ENCODE data around the gene KRTAP4-3.
A peak's percentile ranks its signal among the peaks of the same experiment; 100 is the strongest.
"Not testable (repeated sequence)": the region's sequence is repeated elsewhere in the genome, so short reads cannot be mapped to it uniquely, and the experiment has no call there.

KRTAP4-3 gene

DNA sequence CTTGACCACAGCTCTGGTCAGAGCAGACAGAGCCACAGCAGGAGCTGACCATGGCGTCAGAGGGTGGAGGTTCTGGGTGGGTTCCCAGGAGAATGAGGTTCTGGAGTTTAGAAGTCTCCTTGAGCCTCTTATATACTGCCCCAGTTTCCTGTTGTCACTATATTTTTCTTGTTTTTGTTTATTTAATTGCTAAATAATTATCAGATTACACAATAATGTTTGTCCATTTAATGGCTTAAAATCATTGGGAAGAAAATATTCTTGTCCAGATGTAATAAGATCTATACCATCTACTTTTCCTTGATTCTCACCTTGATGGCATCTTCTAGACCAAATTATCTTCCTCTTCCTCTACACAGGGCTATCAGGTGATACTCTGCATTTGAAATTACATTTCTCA lies at the start of gene KRTAP4-3:
Gene KRTAP4-3, minus strand, starts transcription at position 101 of the 400 bp plus-strand sequence. Its CDS starts 49 bp downstream, at position 52.
- no peak within 1 kb of the TSS for H3K27ac ChIP-seq
- no peak for TF ChIP-seq ZFX (IDR thresholded peaks at IDR 0.05)

DNA sequence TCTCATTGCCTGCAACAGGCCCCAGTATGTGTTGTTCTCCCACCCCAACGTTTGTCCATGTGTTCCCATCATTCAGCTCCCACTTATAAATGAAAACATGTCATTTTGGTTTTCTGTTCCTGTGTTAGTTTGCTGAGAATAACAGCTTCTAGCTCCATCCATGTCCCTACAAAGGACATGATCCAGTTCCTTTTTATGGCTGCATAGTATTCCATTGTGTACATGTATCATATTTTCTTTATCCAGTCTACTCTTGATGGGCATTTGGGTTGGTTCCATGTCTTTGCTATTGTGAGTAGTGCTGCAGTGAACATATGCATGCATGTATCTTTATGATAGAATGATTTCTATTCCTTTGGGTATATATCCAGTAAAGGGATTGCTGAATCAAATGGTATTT lies 47.7 kb upstream of the KRTAP4-3 start:
- TF ChIP-seq, protein P1, sequence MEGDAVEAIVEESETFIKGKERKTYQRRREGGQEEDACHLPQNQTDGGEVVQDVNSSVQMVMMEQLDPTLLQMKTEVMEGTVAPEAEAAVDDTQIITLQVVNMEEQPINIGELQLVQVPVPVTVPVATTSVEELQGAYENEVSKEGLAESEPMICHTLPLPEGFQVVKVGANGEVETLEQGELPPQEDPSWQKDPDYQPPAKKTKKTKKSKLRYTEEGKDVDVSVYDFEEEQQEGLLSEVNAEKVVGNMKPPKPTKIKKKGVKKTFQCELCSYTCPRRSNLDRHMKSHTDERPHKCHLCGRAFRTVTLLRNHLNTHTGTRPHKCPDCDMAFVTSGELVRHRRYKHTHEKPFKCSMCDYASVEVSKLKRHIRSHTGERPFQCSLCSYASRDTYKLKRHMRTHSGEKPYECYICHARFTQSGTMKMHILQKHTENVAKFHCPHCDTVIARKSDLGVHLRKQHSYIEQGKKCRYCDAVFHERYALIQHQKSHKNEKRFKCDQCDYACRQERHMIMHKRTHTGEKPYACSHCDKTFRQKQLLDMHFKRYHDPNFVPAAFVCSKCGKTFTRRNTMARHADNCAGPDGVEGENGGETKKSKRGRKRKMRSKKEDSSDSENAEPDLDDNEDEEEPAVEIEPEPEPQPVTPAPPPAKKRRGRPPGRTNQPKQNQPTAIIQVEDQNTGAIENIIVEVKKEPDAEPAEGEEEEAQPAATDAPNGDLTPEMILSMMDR (conservative IDR thresholded peaks at IDR 0.05), result no peak
- TF ChIP-seq ZFX (IDR thresholded peaks at IDR 0.05), result no peak
- H3K27ac ChIP-seq, result no peak overlapping the region

DNA sequence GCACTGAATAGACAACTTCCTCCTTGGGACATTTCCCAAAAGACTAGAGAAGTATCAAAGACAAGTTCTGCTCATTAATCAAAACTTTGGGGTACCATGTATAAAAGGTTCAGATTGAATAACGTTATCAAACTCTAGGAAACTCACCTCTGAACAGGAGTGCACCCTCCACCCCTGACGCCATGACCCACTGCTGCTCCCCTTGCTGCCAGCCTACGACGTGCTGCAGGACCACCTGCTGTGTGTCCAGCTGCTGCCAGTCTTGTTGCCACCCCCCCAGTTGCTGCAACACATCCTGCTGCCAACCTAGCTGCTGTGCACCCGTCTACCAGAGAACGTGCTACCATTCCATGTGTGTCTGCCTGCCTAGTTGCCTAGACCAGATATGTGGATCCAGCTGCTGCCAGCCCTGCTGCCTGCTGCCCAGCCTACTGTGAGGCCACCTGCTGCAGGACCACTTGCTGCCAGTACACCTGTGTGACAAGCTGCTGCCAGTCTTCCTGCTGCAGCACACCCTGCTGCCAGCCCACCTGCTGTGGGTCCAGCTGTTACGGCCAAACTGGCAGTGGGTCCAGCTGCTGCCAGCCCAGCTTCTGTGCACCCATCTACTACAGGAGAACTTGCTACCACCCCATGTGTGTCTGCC lies 44.6 kb upstream of the KRTAP4-3 start:
- TF ChIP-seq, protein P1 (conservative IDR thresholded peaks at IDR 0.05), result no peak
- TF ChIP-seq ZFX (IDR thresholded peaks at IDR 0.05), result no peak
- H3K27ac ChIP-seq, result peak overlapping the region; percentile 24; the same call in 1 of the 2 replicates

DNA sequence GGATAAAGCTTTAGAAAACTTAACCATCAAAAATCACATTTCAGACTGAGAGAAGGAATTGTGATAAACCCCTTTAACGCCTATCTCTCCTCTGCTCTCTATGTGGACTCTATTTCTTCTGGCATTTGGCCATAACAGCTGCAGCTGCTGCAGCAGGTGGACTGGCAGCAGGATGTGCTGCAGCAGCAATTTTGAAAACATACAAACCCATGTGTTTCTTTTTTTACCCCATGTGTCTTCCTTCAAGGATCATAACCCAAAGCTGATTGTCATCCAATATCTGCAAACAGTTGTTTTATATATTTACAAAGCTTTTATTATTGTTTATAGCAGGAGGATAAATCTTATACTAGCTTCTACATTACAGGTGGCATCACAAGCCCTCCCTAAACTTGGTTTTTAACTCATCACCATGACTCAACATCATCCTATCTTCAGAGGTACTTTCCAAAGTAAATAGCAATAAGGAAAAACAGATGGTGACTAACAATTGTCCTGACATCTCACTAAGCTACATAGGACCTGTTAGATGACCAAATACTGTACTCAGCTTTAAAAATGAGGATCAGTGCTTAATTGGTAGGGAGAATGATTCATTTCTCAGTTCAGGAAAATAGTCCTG lies 43.9 kb upstream of the KRTAP4-3 start:
- TF ChIP-seq, protein P1 (conservative IDR thresholded peaks at IDR 0.05), result no peak
- TF ChIP-seq ZFX (IDR thresholded peaks at IDR 0.05), result no peak
- H3K27ac ChIP-seq, result no peak overlapping the region; the same call in 1 of the 2 replicates

DNA sequence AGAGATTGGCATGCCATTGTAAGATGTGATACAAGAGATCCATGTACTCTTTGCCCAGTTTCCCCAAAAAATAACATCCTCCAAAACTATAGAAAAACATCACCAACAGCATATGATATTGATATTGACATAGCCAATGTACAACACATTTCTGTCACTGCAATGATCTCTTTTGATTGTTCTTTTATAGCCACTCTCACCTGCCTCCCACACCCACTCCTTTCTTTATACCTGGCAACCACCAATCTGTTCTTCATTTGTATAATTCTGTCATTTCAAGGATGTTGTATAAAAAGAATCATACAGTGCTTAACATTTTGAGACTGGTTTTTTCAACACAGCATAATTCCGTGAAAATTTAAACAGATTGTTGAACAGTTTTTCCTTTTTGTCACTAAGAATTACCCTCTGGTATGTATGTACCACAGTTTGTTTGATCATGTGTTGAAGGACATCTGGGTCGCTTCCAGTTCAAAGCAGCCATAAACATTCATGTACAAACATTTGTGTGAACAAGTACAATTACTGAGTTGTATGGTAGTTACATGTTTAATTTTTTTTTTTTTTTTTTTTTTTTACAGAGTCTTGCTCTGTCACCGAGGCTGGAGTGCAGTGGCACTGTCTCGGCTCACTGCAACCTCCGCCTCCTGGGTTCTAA lies 31.5 kb upstream of the KRTAP4-3 start:
- no peak overlapping the region for H3K27ac ChIP-seq
- no peak for TF ChIP-seq ZFX (IDR thresholded peaks at IDR 0.05)
- TF ChIP-seq, protein P1 (conservative IDR thresholded peaks at IDR 0.05), result no peak

DNA sequence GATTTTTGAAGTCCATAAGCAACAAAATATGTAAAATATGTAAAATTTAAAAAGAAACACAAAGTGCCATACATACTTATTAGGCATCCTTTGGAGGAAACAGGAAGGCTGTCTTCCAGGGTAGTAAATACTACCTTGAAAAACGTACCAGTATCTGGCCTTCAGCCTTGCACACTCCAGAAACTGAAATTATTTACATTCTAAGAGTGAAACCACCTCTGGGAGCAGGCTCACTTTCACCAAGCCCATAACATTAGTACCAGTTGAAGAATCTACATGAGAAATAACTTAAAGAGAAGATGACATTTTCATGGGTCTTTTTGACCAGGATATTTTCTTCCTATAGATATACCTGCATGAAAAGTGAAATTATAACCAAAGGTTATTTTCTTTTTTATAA lies 28.0 kb upstream of the KRTAP4-3 start:
- no peak overlapping the region for H3K27ac ChIP-seq
- no peak for TF ChIP-seq ZFX (IDR thresholded peaks at IDR 0.05)
- TF ChIP-seq, protein P1 (conservative IDR thresholded peaks at IDR 0.05), result no peak

DNA sequence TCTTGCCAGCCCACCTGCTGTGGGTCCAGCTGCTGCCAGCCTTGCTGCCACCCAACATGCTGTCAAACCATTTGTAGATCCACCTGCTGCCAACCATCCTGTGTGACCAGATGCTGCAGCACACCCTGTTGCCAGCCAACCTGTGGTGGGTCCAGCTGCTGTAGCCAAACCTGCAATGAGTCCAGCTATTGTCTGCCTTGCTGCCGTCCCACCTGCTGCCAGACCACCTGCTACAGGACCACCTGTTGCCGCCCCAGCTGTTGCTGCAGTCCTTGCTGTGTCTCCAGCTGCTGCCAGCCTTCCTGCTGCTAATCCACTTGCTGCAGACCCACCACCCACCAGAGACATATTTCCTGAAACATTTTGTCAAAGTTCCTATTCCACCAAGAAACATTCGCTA lies 22.3 kb upstream of the KRTAP4-3 start:
- no peak overlapping the region for H3K27ac ChIP-seq
- TF ChIP-seq, protein P1 (conservative IDR thresholded peaks at IDR 0.05), result no peak
- TF ChIP-seq ZFX (IDR thresholded peaks at IDR 0.05), result no peak

DNA sequence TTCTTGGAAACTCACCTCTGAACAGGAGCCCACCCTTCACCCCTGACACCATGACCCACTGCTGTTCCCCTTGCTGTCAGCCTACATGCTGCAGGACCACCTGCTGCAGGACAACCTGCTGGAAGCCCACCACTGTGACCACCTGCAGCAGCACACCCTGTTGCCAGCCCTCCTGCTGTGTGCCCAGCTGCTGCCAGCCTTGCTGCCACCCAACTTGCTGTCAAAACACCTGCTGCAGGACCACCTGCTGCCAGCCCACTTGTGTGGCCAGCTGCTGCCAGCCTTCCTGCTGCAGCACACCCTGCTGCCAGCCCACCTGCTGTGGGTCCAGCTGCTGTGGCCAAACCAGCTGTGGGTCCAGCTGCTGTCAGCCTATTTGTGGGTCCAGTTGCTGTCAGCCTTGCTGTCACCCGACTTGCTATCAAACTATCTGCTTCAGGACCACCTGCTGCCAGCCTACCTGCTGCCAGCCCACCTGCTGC lies 21.9 kb upstream of the KRTAP4-3 start, which contains the start of gene KRTAP9-1:
Gene KRTAP9-1, plus strand, starts transcription at position 51 of the 482 bp plus-strand sequence. Its CDS starts 0 bp downstream, at position 51.
- H3K27ac ChIP-seq, result not testable (repeated sequence)
